Lower leg skin (tissue), 4 donors: ENCODE measurements around the gene PPP1R27. TPM values are rescaled to one million over a fixed set of nuclear protein-coding genes. Genes with fewer than 3 reads are reported as not detected.

Experiments
- DNase-seq, 2 donors: peaks; one replicate each; pipeline ENCODE4 v3.0.0-alpha.2; 2019; ENCODE audit warnings: low spot score in 2 of 2
- H3K4me3 ChIP-seq: fragments of 200-600 bp; sonication (generic); 2 replicates; pipeline ENCODE4 v1.5.1; 2017; ENCODE audit warnings: mild to moderate bottlenecking, low read depth; ENCODE audit not compliant: poor library complexity, severe bottlenecking
- POLR2A ChIP-seq, 2 donors: fragments of 450-650 bp; IDR thresholded peaks; one replicate each; pipeline ENCODE4 v1.6.1; 2016 to 2017; ENCODE audit warnings: antibody characterized with exemption in 2 of 2, mild to moderate bottlenecking in 1 of 2, moderate library complexity in 1 of 2
- WGBS, 2 donors: methylation state at CpG; one replicate each; pipeline ENCODE4 v1.1.5; 2018; 5-methylcytosine and 5-hydroxymethylcytosine counted together
- intact Hi-C: fragments of 100-400 bp; cut with DNase I; formaldehyde crosslinking; loops from one replicate; pipeline ENCODE4 v1.15.0; 2023; ENCODE audit warnings: low total_unique reads
- total RNA-seq, 4 donors: library from RNA; depleted of rRNA; stranded (reverse); fragments of >200 nt; gene quantifications; one replicate each; pipeline ENCODE4 v1.1.0, GENCODE V29; 2016
- TF ChIP-seq, protein P1 (sequence below), 3 donors: fragments of 450-650 bp; IDR thresholded peaks; one replicate each; pipeline ENCODE4 v1.5.1; 2016; ENCODE audit warnings: antibody characterized with exemption in 3 of 3, mild to moderate bottlenecking in 3 of 3, moderate library complexity in 2 of 3

PPP1R27 gene, protein sequence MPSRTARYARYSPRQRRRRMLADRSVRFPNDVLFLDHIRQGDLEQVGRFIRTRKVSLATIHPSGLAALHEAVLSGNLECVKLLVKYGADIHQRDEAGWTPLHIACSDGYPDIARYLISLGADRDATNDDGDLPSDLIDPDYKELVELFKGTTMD
- under 1 TPM in 1 of 4 donors, not detected in 3; 0.36 TPM for total RNA-seq

DNA sequence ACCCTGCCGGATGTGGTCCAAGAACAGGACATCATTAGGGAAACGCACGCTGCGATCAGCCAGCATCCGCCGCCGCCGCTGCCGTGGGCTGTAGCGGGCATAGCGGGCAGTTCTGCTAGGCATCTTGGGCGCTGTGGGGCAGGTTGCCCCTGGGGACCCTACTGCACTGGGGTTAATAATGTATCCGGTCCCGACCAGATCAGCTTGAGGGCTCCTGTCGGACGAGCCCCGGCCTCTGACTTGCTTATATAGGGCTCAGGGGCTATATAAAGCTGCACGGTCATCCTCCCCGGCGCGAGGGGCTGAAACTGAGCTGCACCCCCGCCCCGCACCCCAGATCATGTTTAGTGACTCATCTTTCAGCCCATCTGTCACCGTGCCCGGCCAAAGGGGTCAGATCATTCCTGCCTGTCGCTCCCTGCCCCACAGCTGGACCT lies at the start of gene PPP1R27:
TSS of gene PPP1R27 (minus strand) at position 220 of the 437 bp plus-strand sequence. CDS start at position 123, 97 bp downstream.
- intact Hi-C loops = no loop called here
- WGBS, 2 donors = 93 to 94% methylated on average over 25 to 26 of the region's 26 CpGs
- no peak for TF ChIP-seq POLR2A (IDR thresholded peaks at IDR 0.05)
- TF ChIP-seq, protein P1, sequence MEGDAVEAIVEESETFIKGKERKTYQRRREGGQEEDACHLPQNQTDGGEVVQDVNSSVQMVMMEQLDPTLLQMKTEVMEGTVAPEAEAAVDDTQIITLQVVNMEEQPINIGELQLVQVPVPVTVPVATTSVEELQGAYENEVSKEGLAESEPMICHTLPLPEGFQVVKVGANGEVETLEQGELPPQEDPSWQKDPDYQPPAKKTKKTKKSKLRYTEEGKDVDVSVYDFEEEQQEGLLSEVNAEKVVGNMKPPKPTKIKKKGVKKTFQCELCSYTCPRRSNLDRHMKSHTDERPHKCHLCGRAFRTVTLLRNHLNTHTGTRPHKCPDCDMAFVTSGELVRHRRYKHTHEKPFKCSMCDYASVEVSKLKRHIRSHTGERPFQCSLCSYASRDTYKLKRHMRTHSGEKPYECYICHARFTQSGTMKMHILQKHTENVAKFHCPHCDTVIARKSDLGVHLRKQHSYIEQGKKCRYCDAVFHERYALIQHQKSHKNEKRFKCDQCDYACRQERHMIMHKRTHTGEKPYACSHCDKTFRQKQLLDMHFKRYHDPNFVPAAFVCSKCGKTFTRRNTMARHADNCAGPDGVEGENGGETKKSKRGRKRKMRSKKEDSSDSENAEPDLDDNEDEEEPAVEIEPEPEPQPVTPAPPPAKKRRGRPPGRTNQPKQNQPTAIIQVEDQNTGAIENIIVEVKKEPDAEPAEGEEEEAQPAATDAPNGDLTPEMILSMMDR (IDR thresholded peaks at IDR 0.05) = no peak
- no peak for DNase-seq
- H3K4me3 ChIP-seq = no peak within 1 kb of the TSS

GRCh38 chr17:81884520-81884919 lies 49.7 kb upstream of the PPP1R27 start:
- no peak overlapping the region for H3K4me3 ChIP-seq
- TF ChIP-seq, protein P1 (IDR thresholded peaks at IDR 0.05) = no peak
- TF ChIP-seq POLR2A (IDR thresholded peaks at IDR 0.05) = no peak
- intact Hi-C loops = no loop called here
- WGBS, 2 donors = 54 to 69% methylated on average over 7 to 11 of the region's 11 CpGs
- DNase-seq = no peak

DNA sequence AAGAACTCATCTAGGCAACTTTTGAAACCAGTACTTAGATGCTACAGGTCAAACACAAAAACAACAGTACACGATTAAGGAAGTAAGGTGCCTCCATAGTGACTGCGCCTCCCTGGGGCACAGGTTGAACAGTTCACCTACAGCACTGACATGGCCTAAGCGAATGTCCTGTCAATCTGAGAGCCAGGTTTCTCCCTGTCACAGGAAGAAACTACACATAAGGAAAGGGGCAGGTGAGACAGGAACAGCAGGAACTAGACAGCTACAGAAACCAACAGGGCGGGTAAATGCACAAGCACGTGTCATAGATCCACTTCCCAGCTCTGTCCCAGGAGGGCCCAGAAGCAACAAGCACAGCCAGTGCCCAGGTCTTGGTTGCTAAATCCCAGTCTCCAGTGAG lies 44.3 kb upstream of the PPP1R27 start:
- 87 to 88% methylated on average over 5 of the region's 5 CpGs for WGBS, 2 donors
- H3K4me3 ChIP-seq = no peak overlapping the region
- no peak for TF ChIP-seq POLR2A (IDR thresholded peaks at IDR 0.05)
- TF ChIP-seq, protein P1 (IDR thresholded peaks at IDR 0.05) = no peak
- no peak for DNase-seq
- intact Hi-C loops = no loop called here

- no peak for TF ChIP-seq POLR2A (IDR thresholded peaks at IDR 0.05)
- TF ChIP-seq, protein P1 (IDR thresholded peaks at IDR 0.05) = no peak
- 85 to 90% methylated on average over 3 of the region's 3 CpGs for WGBS, 2 donors
- no peak overlapping the region for H3K4me3 ChIP-seq
- intact Hi-C loops = no loop called here
- DNase-seq = no peak
These were observed 43.4 kb upstream of the PPP1R27 start for GRCh38 chr17:81878294-81878693.

- intact Hi-C loops = no loop called here
- H3K4me3 ChIP-seq = no peak overlapping the region
- WGBS, 2 donors = 91 to 96% methylated on average over 5 of the region's 5 CpGs
- TF ChIP-seq POLR2A (IDR thresholded peaks at IDR 0.05) = no peak
- TF ChIP-seq, protein P1 (IDR thresholded peaks at IDR 0.05) = no peak
- DNase-seq = no peak
These were observed 42.7 kb upstream of the PPP1R27 start for GRCh38 chr17:81877569-81877968.
